WTC11 (cell line): ENCODE data around the gene KRI1. TPM values are rescaled to one million over a fixed set of nuclear protein-coding genes. Genes with fewer than 3 reads are reported as not detected.
A peak's percentile ranks its signal among the peaks of the same experiment; 100 is the strongest.

Source experiments
- ATF1 ChIP-seq: sonication (generic); formaldehyde crosslinking; IDR thresholded peaks from 2 replicates; pipeline ENCODE4 v1.8.1; 2023; ENCODE audit warnings: mild to moderate bottlenecking, moderate library complexity, missing genetic modification reagents
- CBFB ChIP-seq: sonication (generic); formaldehyde crosslinking; IDR thresholded peaks from 2 replicates; pipeline ENCODE4 v1.8.1; 2022; ENCODE audit warnings: mild to moderate bottlenecking, low read depth, missing genetic modification reagents
- CREB1 ChIP-seq: sonication (generic); formaldehyde crosslinking; IDR thresholded peaks from 2 replicates; pipeline ENCODE4 v1.8.0; 2023; ENCODE audit warnings: mild to moderate bottlenecking, missing genetic modification reagents
- E2F4 ChIP-seq: sonication (generic); formaldehyde crosslinking; IDR thresholded peaks from 2 replicates; pipeline ENCODE4 v1.8.1; 2022; ENCODE audit warnings: low read depth, mild to moderate bottlenecking, moderate library complexity, missing genetic modification reagents, borderline replicate concordance
- EMX1 ChIP-seq: fragments of 250-450 bp; sonication (Bioruptor Pico); IDR thresholded peaks from 2 replicates; pipeline ENCODE4 v1.8.0; 2021; ENCODE audit warnings: mild to moderate bottlenecking
- JAZF1 ChIP-seq: fragments of 250-450 bp; sonication (Bioruptor Pico); IDR thresholded peaks from 2 replicates; pipeline ENCODE4 v1.9.0; 2021; ENCODE audit warnings: moderate library complexity, mild to moderate bottlenecking, inconsistent platforms
- MLX ChIP-seq: sonication (generic); formaldehyde crosslinking; IDR thresholded peaks from 2 replicates; pipeline ENCODE4 v1.8.1; 2023; ENCODE audit warnings: mild to moderate bottlenecking, missing genetic modification reagents, moderate library complexity
- MXD4 ChIP-seq: fragments of 250-450 bp; sonication (Bioruptor Pico); IDR thresholded peaks from 2 replicates; pipeline ENCODE4 v1.8.0; 2021; ENCODE audit warnings: mild to moderate bottlenecking, moderate library complexity, borderline replicate concordance
- NR1H2 ChIP-seq: sonication (generic); formaldehyde crosslinking; IDR thresholded peaks from 2 replicates; pipeline ENCODE4 v1.9.0; 2021; ENCODE audit warnings: mild to moderate bottlenecking, moderate library complexity, missing genetic modification reagents
- NR2C2 ChIP-seq: sonication (generic); formaldehyde crosslinking; IDR thresholded peaks from 2 replicates; pipeline ENCODE4 v1.8.0; 2022; ENCODE audit warnings: mild to moderate bottlenecking, missing genetic modification reagents
- NR3C1 ChIP-seq: sonication (generic); formaldehyde crosslinking; conservative IDR thresholded peaks from 2 replicates; pipeline ENCODE4 v1.8.1; 2023; ENCODE audit warnings: low read depth, mild to moderate bottlenecking, missing genetic modification reagents
- STAT6 ChIP-seq: sonication (generic); formaldehyde crosslinking; conservative IDR thresholded peaks from 2 replicates; pipeline ENCODE4 v1.8.1; 2023; ENCODE audit warnings: mild to moderate bottlenecking, low read depth, missing genetic modification reagents, moderate library complexity
- TCF7 ChIP-seq: sonication (generic); formaldehyde crosslinking; IDR thresholded peaks from 2 replicates; pipeline ENCODE4 v1.8.0; 2022; ENCODE audit warnings: mild to moderate bottlenecking, low read depth, missing genetic modification reagents, moderate library complexity
- TP53 ChIP-seq: sonication (generic); formaldehyde crosslinking; IDR thresholded peaks from 2 replicates; pipeline ENCODE4 v1.8.1; 2023; ENCODE audit warnings: mild to moderate bottlenecking, missing genetic modification reagents
- USF1 ChIP-seq: sonication (generic); formaldehyde crosslinking; IDR thresholded peaks from 2 replicates; pipeline ENCODE4 v1.8.0; 2022; ENCODE audit warnings: mild to moderate bottlenecking, missing genetic modification reagents
- ZNF121 ChIP-seq: sonication (generic); formaldehyde crosslinking; IDR thresholded peaks from 2 replicates; pipeline ENCODE4 v1.8.0; 2023; ENCODE audit warnings: missing genetic modification reagents
- ZNF219 ChIP-seq: sonication (generic); formaldehyde crosslinking; IDR thresholded peaks from 2 replicates; pipeline ENCODE4 v1.8.0; 2023; ENCODE audit warnings: missing genetic modification reagents, mild to moderate bottlenecking, borderline replicate concordance
- ZNF425 ChIP-seq: fragments of 250-450 bp; sonication (Bioruptor Pico); conservative IDR thresholded peaks from 2 replicates; pipeline ENCODE4 v1.9.0; 2021; ENCODE audit warnings: mild to moderate bottlenecking
- total RNA-seq: library from RNA; stranded (reverse); gene quantifications from 3 replicates; pipeline ENCODE4 v1.2.3, GENCODE V29; 2021
- TF ChIP-seq, protein P1 (sequence below): fragments of 250-450 bp; sonication (Bioruptor Pico); IDR thresholded peaks from 2 replicates; pipeline ENCODE4 v2.1.2; 2022; ENCODE audit warnings: mild to moderate bottlenecking, moderate library complexity
- TF ChIP-seq, protein P2 (sequence below): sonication (generic); formaldehyde crosslinking; IDR thresholded peaks from 2 replicates; pipeline ENCODE4 v1.8.0; 2022; ENCODE audit warnings: missing genetic modification reagents
- TF ChIP-seq, protein P3 (sequence below): sonication (generic); formaldehyde crosslinking; IDR thresholded peaks from 2 replicates; pipeline ENCODE4 v1.8.0; 2023; ENCODE audit warnings: missing genetic modification reagents

Gene KRI1
- total RNA-seq, 1 experiment from 2014 or later, result 43.6 TPM

- TF ChIP-seq TP53 (CRISPR knock-in tag), result peak; percentile 77; the same call in 1 of the 2 replicates
- TF ChIP-seq JAZF1 (CRISPR knock-in tag), result no peak
- peak; percentile 66; the same call in 1 of the 2 replicates for TF ChIP-seq ZNF121 (CRISPR knock-in tag)
- TF ChIP-seq ZNF219 (CRISPR knock-in tag), result no peak
- TF ChIP-seq, protein P1, sequence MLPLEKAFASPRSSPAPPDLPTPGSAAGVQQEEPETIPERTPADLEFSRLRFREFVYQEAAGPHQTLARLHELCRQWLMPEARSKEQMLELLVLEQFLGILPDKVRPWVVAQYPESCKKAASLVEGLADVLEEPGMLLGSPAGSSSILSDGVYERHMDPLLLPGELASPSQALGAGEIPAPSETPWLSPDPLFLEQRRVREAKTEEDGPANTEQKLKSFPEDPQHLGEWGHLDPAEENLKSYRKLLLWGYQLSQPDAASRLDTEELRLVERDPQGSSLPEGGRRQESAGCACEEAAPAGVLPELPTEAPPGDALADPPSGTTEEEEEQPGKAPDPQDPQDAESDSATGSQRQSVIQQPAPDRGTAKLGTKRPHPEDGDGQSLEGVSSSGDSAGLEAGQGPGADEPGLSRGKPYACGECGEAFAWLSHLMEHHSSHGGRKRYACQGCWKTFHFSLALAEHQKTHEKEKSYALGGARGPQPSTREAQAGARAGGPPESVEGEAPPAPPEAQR, result no peak
- 0 out of 2 replicates have a peak, but pooled peaks have one; percentile 13 for TF ChIP-seq STAT6 (CRISPR knock-in tag)
- TF ChIP-seq CREB1 (CRISPR knock-in tag), result 0 out of 2 replicates have a peak, but pooled peaks have one; percentile 11
- TF ChIP-seq CBFB (CRISPR knock-in tag), result no peak
- TF ChIP-seq MLX, result no peak; the same call in 1 of the 2 replicates
- no peak for TF ChIP-seq NR2C2 (CRISPR knock-in tag)
- TF ChIP-seq EMX1 (CRISPR knock-in tag), result no peak
- TF ChIP-seq, protein P2, sequence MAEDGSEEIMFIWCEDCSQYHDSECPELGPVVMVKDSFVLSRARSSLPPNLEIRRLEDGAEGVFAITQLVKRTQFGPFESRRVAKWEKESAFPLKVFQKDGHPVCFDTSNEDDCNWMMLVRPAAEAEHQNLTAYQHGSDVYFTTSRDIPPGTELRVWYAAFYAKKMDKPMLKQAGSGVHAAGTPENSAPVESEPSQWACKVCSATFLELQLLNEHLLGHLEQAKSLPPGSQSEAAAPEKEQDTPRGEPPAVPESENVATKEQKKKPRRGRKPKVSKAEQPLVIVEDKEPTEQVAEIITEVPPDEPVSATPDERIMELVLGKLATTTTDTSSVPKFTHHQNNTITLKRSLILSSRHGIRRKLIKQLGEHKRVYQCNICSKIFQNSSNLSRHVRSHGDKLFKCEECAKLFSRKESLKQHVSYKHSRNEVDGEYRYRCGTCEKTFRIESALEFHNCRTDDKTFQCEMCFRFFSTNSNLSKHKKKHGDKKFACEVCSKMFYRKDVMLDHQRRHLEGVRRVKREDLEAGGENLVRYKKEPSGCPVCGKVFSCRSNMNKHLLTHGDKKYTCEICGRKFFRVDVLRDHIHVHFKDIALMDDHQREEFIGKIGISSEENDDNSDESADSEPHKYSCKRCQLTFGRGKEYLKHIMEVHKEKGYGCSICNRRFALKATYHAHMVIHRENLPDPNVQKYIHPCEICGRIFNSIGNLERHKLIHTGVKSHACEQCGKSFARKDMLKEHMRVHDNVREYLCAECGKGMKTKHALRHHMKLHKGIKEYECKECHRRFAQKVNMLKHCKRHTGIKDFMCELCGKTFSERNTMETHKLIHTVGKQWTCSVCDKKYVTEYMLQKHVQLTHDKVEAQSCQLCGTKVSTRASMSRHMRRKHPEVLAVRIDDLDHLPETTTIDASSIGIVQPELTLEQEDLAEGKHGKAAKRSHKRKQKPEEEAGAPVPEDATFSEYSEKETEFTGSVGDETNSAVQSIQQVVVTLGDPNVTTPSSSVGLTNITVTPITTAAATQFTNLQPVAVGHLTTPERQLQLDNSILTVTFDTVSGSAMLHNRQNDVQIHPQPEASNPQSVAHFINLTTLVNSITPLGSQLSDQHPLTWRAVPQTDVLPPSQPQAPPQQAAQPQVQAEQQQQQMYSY (CRISPR knock-in tag), result no peak
- TF ChIP-seq NR1H2 (CRISPR knock-in tag), result no peak
- 0 out of 2 replicates have a peak, but pooled peaks have one; percentile 19 for TF ChIP-seq USF1 (CRISPR knock-in tag)
- no peak for TF ChIP-seq ZNF425 (CRISPR knock-in tag)
- TF ChIP-seq, protein P3, sequence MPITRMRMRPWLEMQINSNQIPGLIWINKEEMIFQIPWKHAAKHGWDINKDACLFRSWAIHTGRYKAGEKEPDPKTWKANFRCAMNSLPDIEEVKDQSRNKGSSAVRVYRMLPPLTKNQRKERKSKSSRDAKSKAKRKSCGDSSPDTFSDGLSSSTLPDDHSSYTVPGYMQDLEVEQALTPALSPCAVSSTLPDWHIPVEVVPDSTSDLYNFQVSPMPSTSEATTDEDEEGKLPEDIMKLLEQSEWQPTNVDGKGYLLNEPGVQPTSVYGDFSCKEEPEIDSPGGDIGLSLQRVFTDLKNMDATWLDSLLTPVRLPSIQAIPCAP (CRISPR knock-in tag), result no peak
- no peak for TF ChIP-seq TCF7 (CRISPR knock-in tag)
- no peak for TF ChIP-seq MXD4
- TF ChIP-seq ATF1 (CRISPR knock-in tag), result no peak
- TF ChIP-seq NR3C1 (CRISPR knock-in tag), result 0 out of 2 replicates have a peak, but pooled peaks have one; percentile 33
- TF ChIP-seq E2F4 (CRISPR knock-in tag), result 0 out of 2 replicates have a peak, but pooled peaks have one; percentile 79
These were observed 51.3 kb downstream of the KRI1 start (continued) for GRCh38 chr19:10514211-10515145.
